Astrocyte (in vitro differentiated cells and primary cell): Measurements from ENCODE around the gene OR9I1. TPM values are rescaled to one million over a fixed set of nuclear protein-coding genes. Genes with fewer than 3 reads are reported as not detected.

Experiments used
- DNase-seq: peaks from one replicate; pipeline ENCODE4 v3.0.0-alpha.2; 2010; ENCODE audit warnings: low read depth
- FAIRE-seq: peaks from 2 replicates; lab custom pipeline; 2011; peaks lifted over from hg19 to GRCh38; lab: Jason Lieb, UNC
- H2AFZ ChIP-seq: 2 replicates; pipeline ENCODE4 v1.6.0; 2012; ENCODE audit warnings: low read depth, low read length, inconsistent platforms
- H3K27ac ChIP-seq: 2 replicates; pipeline ENCODE4 v1.5.1; 2011; ENCODE audit warnings: low read depth, low read length, inconsistent platforms
- H3K27me3 ChIP-seq: 2 replicates; pipeline ENCODE4 v1.6.0; 2011; ENCODE audit warnings: low read length, inconsistent platforms; ENCODE audit not compliant: insufficient read depth
- H3K36me3 ChIP-seq: 2 replicates; pipeline ENCODE4 v1.5.1; 2011; ENCODE audit warnings: low read length, inconsistent platforms; ENCODE audit not compliant: insufficient read depth
- H3K4me1 ChIP-seq: 2 replicates; pipeline ENCODE4 v1.5.1; 2011; ENCODE audit warnings: low read length, inconsistent platforms; ENCODE audit not compliant: insufficient read depth
- H3K4me2 ChIP-seq: 2 replicates; pipeline ENCODE4 v1.6.0; 2012; ENCODE audit warnings: low read length, inconsistent platforms
- H3K4me3 ChIP-seq: 2 replicates; pipeline ENCODE4 v1.5.1; 2011; ENCODE audit warnings: low read depth, mild to moderate bottlenecking, low read length, inconsistent platforms; ENCODE audit not compliant: insufficient read depth
- H3K79me2 ChIP-seq: 2 replicates; pipeline ENCODE4 v1.6.0; 2012; ENCODE audit warnings: mild to moderate bottlenecking, low read length, inconsistent platforms; ENCODE audit not compliant: insufficient read depth
- H3K9ac ChIP-seq: 2 replicates; pipeline ENCODE4 v1.6.0; 2012; ENCODE audit warnings: mild to moderate bottlenecking, low read length, inconsistent platforms
- H3K9me3 ChIP-seq: 2 replicates; pipeline ENCODE4 v1.5.1; 2012; ENCODE audit warnings: low read depth, mild to moderate bottlenecking, low read length, inconsistent platforms; ENCODE audit not compliant: insufficient read depth
- H4K20me1 ChIP-seq: 2 replicates; pipeline ENCODE4 v1.6.0; 2012; ENCODE audit warnings: low read length, inconsistent platforms; ENCODE audit not compliant: insufficient read depth
- H3K27ac Mint-ChIP-seq: one replicate; pipeline ENCODE4 v1.8.0; 2021; ENCODE audit warnings: mild to moderate bottlenecking, mixed read lengths; ENCODE audit not compliant: unreplicated experiment
- H3K27me3 Mint-ChIP-seq: one replicate; pipeline ENCODE4 v1.8.0; 2021; ENCODE audit warnings: low read depth, mixed read lengths; ENCODE audit not compliant: unreplicated experiment
- H3K36me3 Mint-ChIP-seq: one replicate; pipeline ENCODE4 v1.8.0; 2021; ENCODE audit warnings: low read depth, mixed read lengths; ENCODE audit not compliant: unreplicated experiment
- H3K4me1 Mint-ChIP-seq: one replicate; pipeline ENCODE4 v1.8.0; 2021; ENCODE audit warnings: low read depth, mixed read lengths; ENCODE audit not compliant: unreplicated experiment
- H3K4me3 Mint-ChIP-seq: one replicate; pipeline ENCODE4 v1.8.0; 2021; ENCODE audit warnings: mild to moderate bottlenecking, moderate library complexity, mixed read lengths; ENCODE audit not compliant: unreplicated experiment
- H3K9me3 Mint-ChIP-seq: one replicate; pipeline ENCODE4 v1.8.0; 2021; ENCODE audit warnings: mild to moderate bottlenecking, mixed read lengths; ENCODE audit not compliant: unreplicated experiment
- CTCF ChIP-seq: IDR thresholded peaks from 2 replicates; pipeline ENCODE4 v1.5.1; 2011; ENCODE audit warnings: low read depth, mild to moderate bottlenecking, inconsistent platforms, low read length, moderate library complexity; ENCODE audit not compliant: insufficient read depth
- EZH2 ChIP-seq: IDR thresholded peaks from 2 replicates; pipeline ENCODE4 v1.6.1; 2012; ENCODE audit warnings: mild to moderate bottlenecking, low read length, inconsistent platforms; ENCODE audit not compliant: insufficient read depth
- total RNA-seq: library from RNA; stranded (reverse); gene quantifications from 2 replicates; pipeline ENCODE4 v1.2.1, GENCODE V29; 2021

OR9I1 gene
- total RNA-seq, 1 donor from 2014 or later, result not detected

GRCh38 chr11:58068655-58069054 is 56.7 kb downstream of the OR9I1 start:
- Mint-ChIP-seq H3K4me1 (no peaks in the 10 kb centered on the region), H3K9me3 (peaks cover under 1% of the 10 kb centered on the region), H3K27me3 (peaks cover 8% of the 10 kb centered on the region), H3K36me3 (no peaks in the 10 kb centered on the region), H3K27ac (no peak overlapping the region), H3K4me3 (no peak overlapping the region)
- no peaks in the 10 kb centered on the region for H3K36me3 ChIP-seq
- H3K27ac ChIP-seq, result no peak overlapping the region
- H2AFZ ChIP-seq, result no peak overlapping the region
- H3K4me1 ChIP-seq, result no peaks in the 10 kb centered on the region
- H3K4me3 ChIP-seq, result no peak overlapping the region
- no peak for FAIRE-seq
- H3K27me3 ChIP-seq, result no peaks in the 10 kb centered on the region
- DNase-seq, result no peak
- H3K9me3 ChIP-seq, result no peaks in the 10 kb centered on the region
- no peak overlapping the region for H3K9ac ChIP-seq
- TF ChIP-seq EZH2 (no peak), CTCF (no peak)
- H4K20me1 ChIP-seq, result no peaks in the 10 kb centered on the region
- no peaks in the 10 kb centered on the region for H3K79me2 ChIP-seq
- H3K4me2 ChIP-seq, result no peak overlapping the region

- Mint-ChIP-seq H3K27ac (no peak overlapping the region), H3K9me3 (no peaks in the 10 kb centered on the region), H3K4me1 (no peaks in the 10 kb centered on the region), H3K4me3 (no peak overlapping the region), H3K27me3 (peaks cover 8% of the 10 kb centered on the region), H3K36me3 (no peaks in the 10 kb centered on the region)
- Histone ChIP-seq H3K27me3 (no peaks in the 10 kb centered on the region), H3K9me3 (no peaks in the 10 kb centered on the region), H3K79me2 (no peaks in the 10 kb centered on the region), H3K4me3 (no peak overlapping the region), H2AFZ (no peak overlapping the region), H3K4me1 (no peaks in the 10 kb centered on the region), H3K36me3 (no peaks in the 10 kb centered on the region), H3K4me2 (no peak overlapping the region), H3K27ac (no peak overlapping the region), H4K20me1 (no peaks in the 10 kb centered on the region), H3K9ac (no peak overlapping the region)
- DNase-seq, result peak; percentile 22
- TF ChIP-seq CTCF, result no peak
- no peak for TF ChIP-seq EZH2
- no peak for FAIRE-seq
These were observed 57.6 kb downstream of the OR9I1 start for GRCh38 chr11:58067685-58068084.

Other genes starting within 250 kb of the OR9I1 start
- not detected in 2 replicates for gene OR9Q1, start 101.6 kb downstream of the OR9I1 start, total RNA-seq
- gene OR6Q1, start 94.6 kb downstream of the OR9I1 start, total RNA-seq, result not detected in 2 replicates
- gene OR9Q2, start 63.5 kb upstream of the OR9I1 start, total RNA-seq, result not detected in 2 replicates
- not detected in 2 replicates for gene OR1S2, start 78.6 kb upstream of the OR9I1 start, total RNA-seq
- gene OR1S1, start 87.2 kb upstream of the OR9I1 start, total RNA-seq, result not detected in 2 replicates
- gene OR10Q1, start 103.4 kb upstream of the OR9I1 start, total RNA-seq, result not detected in 2 replicates
- gene OR10W1, start 142.7 kb upstream of the OR9I1 start, total RNA-seq, result not detected in 2 replicates
- not detected in 2 replicates for gene OR5B17, start 233.5 kb upstream of the OR9I1 start, total RNA-seq